SIG-M5 (cell line): ENCODE data around the gene RANBP1.
"Not testable (repeated sequence)": the region's sequence is repeated elsewhere in the genome, so short reads cannot be mapped to it uniquely, and the experiment has no call there.

ENCODE experiments used
- DNase-seq: peaks from one replicate; lab custom pipeline; 2025; lab: John Stamatoyannopoulos, UW

RANBP1 gene

GRCh38 chr22:20115691-20116375 lies at the start of gene RANBP1:
TSS of gene RANBP1 (plus strand) at chr22:20116104. CDS start at chr22:20116185, 81 bp downstream.
- no peak for DNase-seq

DNA sequence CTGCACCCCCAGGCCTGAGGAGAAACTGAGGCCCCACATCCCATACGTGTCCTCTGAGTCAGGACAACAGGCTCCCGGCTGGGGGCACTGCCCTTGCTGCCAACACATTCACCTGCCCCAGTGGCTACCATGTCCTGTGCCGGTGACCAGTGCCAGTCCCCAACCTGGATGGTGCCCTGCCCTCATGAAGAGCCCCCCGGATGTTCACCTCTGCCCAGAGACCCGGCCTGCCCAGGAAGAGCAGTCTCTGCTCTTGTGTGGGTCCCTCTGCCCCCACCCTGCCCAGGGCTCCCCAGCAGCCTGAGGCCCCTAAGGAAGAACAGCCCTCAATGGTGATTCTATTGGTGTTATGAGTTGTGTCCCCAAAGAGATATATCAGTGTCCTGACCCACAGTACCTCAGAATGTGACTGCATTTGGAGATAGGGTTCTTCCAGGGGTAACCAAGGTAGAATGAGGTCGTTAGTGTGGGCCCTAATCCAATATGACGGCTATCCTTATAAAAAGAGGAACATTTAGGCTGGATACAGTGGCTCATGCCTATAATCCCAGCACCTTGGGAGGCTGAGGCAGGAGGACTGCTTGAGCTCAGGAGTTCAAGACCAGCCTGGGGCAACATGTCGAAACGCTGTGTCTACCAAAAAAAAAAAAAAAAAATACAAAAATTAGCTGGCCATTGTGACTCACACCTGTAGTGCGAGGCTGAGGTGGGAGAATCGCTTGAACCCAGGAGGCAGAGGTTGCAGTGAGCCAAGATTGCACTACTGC lies 49.1 kb upstream of the RANBP1 start:
- DNase-seq, result no peak

DNA sequence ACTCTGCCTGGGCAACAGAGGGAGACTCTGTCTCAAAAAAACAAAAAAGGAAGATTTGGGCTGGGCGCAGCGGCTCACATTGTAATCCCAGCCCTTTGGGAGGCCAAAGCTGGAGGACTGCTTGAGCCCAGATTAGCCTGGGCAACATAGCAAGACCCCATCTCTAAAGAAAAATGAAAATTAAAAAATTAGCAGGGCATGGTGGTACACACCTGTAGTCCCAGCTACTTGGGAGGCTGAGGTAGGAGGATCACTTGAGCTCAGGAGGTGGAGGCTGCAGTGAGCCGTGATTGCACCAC lies 48.6 kb upstream of the RANBP1 start:
- not testable (repeated sequence) for DNase-seq

GRCh38 chr22:20068640-20069039 lies 47.3 kb upstream of the RANBP1 start:
- no peak for DNase-seq

DNA sequence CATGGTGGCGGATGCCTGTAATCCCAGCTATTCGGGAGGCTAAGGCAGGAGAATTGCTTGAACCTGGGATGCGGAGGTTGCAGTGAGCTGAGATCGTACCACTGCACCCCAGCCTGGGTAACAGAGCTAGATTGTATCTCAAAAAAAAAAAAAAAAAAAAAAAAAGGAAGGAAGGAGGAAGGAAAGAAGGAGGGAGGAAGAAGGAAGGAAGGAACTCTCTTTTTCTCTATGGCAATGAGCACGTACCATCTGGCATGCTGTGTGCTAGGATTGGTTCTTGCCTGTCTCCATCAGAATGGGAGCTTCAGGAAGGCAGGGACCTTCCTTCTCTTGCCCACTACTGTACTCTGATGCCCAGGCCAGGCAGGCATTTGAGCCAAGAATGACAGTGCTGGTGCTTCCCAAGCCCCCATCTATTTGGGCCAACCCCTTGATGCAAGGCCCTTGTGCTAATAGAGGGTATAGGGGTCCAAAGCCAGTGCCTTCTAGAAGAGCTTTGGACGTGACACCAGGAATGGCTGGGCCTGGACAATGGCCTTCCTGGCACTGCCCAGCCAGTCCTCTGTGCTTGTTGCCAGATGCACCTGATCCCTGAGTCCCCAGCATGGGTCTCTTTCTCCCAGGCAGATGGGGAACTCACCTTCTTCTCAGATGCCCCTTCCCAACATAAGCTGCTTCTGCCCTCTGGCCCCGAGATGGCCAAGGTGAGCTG lies 46.4 kb upstream of the RANBP1 start:
- DNase-seq, result no peak

GRCh38 chr22:20071524-20071972 lies 44.4 kb upstream of the RANBP1 start:
- DNase-seq, result no peak

GRCh38 chr22:20076627-20077172 lies 39.2 kb upstream of the RANBP1 start:
- DNase-seq, result no peak

GRCh38 chr22:20079745-20080444 lies 36.0 kb upstream of the RANBP1 start, which contains the start of gene DGCR8:
TSS of gene DGCR8 (plus strand) at chr22:20080241. CDS start at chr22:20085964, 5,723 bp downstream.
- DNase-seq, result no peak

- DNase-seq, result no peak
Observed at GRCh38 chr22:20080445-20080775, 35.5 kb upstream of the RANBP1 start.

- DNase-seq, result no peak
Observed at GRCh38 chr22:20080776-20081654, 34.9 kb upstream of the RANBP1 start.

GRCh38 chr22:20083157-20083890 lies 32.6 kb upstream of the RANBP1 start:
- DNase-seq, result no peak

DNA sequence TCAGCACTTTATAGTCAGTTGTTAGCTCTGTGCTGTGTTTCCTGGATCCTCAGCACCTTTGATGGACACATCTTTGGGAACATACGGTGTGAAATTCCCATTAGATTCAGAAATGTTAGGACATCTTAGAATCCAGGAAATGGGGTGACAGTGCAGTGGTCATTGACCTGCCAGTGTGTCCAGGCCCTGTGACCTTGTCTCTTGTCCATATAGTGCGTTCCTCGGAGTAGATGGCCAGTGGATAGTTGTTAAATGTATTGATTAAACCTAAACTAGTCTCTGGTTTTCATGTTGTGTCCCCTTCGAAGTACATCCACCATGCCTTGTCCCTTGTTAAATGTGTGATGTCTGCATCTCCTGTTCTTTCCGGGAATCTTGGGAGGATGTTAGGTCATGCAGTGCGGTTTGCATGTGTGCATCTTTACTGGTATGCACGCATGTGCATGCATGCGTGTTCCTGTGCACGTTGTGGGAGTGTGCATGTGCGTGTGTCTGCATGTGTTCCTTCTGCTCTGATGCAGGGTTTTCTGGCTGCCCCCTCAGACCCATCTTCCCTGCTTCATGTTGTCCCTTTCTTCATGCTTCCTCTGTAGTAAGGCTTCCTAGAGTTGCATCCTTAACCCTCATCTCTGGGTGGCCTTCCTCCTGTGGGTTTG lies 31.9 kb upstream of the RANBP1 start:
- DNase-seq, result no peak

GRCh38 chr22:20084547-20085413 lies 31.1 kb upstream of the RANBP1 start:
- no peak for DNase-seq

DNA sequence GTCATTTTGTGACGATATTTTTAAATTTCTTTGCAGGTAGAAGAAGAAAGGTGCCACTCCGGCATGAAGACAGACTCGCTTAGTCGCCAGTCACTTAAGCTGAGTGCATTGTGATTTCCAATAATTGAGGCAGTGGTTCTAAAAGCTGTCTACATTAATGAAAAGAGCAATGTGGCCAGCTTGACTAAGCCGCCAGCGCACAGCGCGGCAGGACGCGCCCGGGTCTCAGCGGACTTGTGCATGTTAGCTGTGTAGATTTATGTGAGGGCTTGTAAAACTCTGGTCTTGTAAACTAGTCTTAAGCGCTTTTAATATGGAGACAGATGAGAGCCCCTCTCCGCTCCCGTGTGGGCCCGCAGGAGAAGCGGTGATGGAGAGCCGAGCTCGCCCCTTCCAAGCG lies 30.3 kb upstream of the RANBP1 start:
- DNase-seq, result no peak

GRCh38 chr22:20086101-20086599 lies 29.8 kb upstream of the RANBP1 start:
- no peak for DNase-seq

DNA sequence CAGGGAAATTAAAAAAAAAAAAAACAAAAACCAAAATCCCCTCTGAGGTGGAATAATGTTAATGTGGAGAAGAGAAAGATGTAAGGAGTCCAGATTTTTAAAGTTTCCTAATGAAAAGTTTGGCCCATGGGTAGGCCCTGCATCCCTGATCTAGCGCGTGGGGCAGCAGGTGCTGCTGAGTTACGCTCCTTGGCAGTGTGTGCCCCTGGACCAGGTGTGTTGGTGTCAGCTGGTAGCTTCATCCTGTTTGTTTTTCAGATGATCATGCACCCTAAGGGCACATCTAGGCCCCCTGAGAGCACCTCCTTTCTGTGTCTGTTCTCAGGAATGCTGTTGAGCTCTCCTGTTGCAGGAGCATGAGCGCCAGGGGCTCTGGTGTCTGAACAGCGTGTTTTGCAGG lies 29.1 kb upstream of the RANBP1 start:
- DNase-seq, result no peak

- no peak for DNase-seq
Observed at GRCh38 chr22:20087319-20088262, 28.3 kb upstream of the RANBP1 start.

DNA sequence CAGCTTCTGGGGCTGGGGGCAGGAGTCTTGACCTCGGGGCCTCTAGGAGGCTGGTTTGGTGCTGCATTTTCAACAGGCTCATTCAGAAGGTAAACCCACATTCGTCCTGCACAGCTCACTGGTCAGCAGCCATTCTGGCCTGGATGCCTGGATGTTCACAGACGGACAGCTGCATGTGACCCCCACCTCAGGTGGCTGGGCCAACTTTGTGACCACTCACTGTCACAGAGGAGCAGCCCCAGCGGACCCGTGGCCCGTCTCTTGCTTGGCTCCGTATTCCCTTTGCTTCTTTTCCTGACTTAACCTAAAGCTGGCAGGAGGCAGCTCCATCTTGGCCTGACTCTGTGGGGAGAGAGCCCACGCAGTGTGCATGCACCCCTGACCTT lies 27.6 kb upstream of the RANBP1 start:
- no peak for DNase-seq
